ENCODE data around the gene DLG5.

Gene DLG5

GRCh38 chr10:77879710-77880109 lies 46.8 kb downstream of the DLG5 start:
- TF ChIP-seq ZBTB7A (IDR thresholded peaks at IDR 0.05; ENCODE audit: low read depth) (no peak), CEBPB (IDR thresholded peaks at IDR 0.05) (no peak), MAX (IDR thresholded peaks at IDR 0.05) (no peak), TAF1 (IDR thresholded peaks at IDR 0.05; ENCODE audit: low read depth) (no peak), NFIC (IDR thresholded peaks at IDR 0.05) (no peak), CREB1 (IDR thresholded peaks at IDR 0.05; ENCODE audit: low read depth) (no peak), EP300 (IDR thresholded peaks at IDR 0.05; ENCODE audit: borderline replicate concordance) (no peak)

GRCh38 chr10:77879065-77879464 lies 47.5 kb downstream of the DLG5 start:
- TF ChIP-seq TEAD4 (IDR thresholded peaks at IDR 0.05), result no peak
- no peak for TF ChIP-seq CEBPB (IDR thresholded peaks at IDR 0.05)
- no peak for TF ChIP-seq MAX (IDR thresholded peaks at IDR 0.05)
- no peak for TF ChIP-seq NFIC (IDR thresholded peaks at IDR 0.05)
- TF ChIP-seq EP300 (IDR thresholded peaks at IDR 0.05; ENCODE audit: borderline replicate concordance), result no peak
- no peak for TF ChIP-seq USF1 (IDR thresholded peaks at IDR 0.05)
- TF ChIP-seq CREB1 (IDR thresholded peaks at IDR 0.05; ENCODE audit: low read depth), result no peak
- TF ChIP-seq YY1 (IDR thresholded peaks at IDR 0.05; ENCODE audit: low read depth), result no peak
- TF ChIP-seq RAD21 (IDR thresholded peaks at IDR 0.05; ENCODE audit: low read depth), result no peak
- no peak for TF ChIP-seq REST (IDR thresholded peaks at IDR 0.05; ENCODE audit: low read depth)
- TF ChIP-seq ZBTB7A (IDR thresholded peaks at IDR 0.05; ENCODE audit: low read depth), result no peak
- TF ChIP-seq TCF12 (IDR thresholded peaks at IDR 0.05; ENCODE audit: low read depth), result no peak
- TF ChIP-seq TAF1 (IDR thresholded peaks at IDR 0.05; ENCODE audit: low read depth), result no peak
- no peak for TF ChIP-seq EGR1 (IDR thresholded peaks at IDR 0.05)
- no peak for TF ChIP-seq FOXM1 (IDR thresholded peaks at IDR 0.05; ENCODE audit: borderline replicate concordance, low read depth)

GRCh38 chr10:77877441-77878344 lies 48.9 kb downstream of the DLG5 start:
- TF ChIP-seq MAX (IDR thresholded peaks at IDR 0.05) (peak; percentile 96), EP300 (IDR thresholded peaks at IDR 0.05; ENCODE audit: borderline replicate concordance) (peak; percentile 68; the same call in 1 of the 2 replicates), REST (IDR thresholded peaks at IDR 0.05; ENCODE audit: low read depth) (no peak), TCF12 (IDR thresholded peaks at IDR 0.05; ENCODE audit: low read depth) (peak; percentile 77), FOXM1 (IDR thresholded peaks at IDR 0.05; ENCODE audit: borderline replicate concordance, low read depth) (peak; percentile 50; the same call in 1 of the 2 replicates), TEAD4 (IDR thresholded peaks at IDR 0.05) (no peak; the same call in 1 of the 2 replicates), NFIC (IDR thresholded peaks at IDR 0.05) (peak; percentile 45; the same call in 1 of the 2 replicates), ZBTB7A (IDR thresholded peaks at IDR 0.05; ENCODE audit: low read depth) (0 out of 2 replicates have a peak, but pooled peaks have one; percentile 46), YY1 (IDR thresholded peaks at IDR 0.05; ENCODE audit: low read depth) (peak; percentile 79; the same call in 1 of the 2 replicates), EGR1 (IDR thresholded peaks at IDR 0.05) (peak; percentile 41)

GRCh38 chr10:77875730-77876129 lies 50.8 kb downstream of the DLG5 start:
- no peak for TF ChIP-seq EP300 (IDR thresholded peaks at IDR 0.05; ENCODE audit: borderline replicate concordance)
- no peak for TF ChIP-seq TAF1 (IDR thresholded peaks at IDR 0.05; ENCODE audit: low read depth)
- no peak for TF ChIP-seq MAX (IDR thresholded peaks at IDR 0.05)
- TF ChIP-seq TEAD4 (IDR thresholded peaks at IDR 0.05), result no peak
- no peak for TF ChIP-seq CREB1 (IDR thresholded peaks at IDR 0.05; ENCODE audit: low read depth)
- no peak for TF ChIP-seq CEBPB (IDR thresholded peaks at IDR 0.05)
- no peak for TF ChIP-seq USF1 (IDR thresholded peaks at IDR 0.05)
- no peak for TF ChIP-seq FOXM1 (IDR thresholded peaks at IDR 0.05; ENCODE audit: borderline replicate concordance, low read depth)

- TF ChIP-seq NFIC (IDR thresholded peaks at IDR 0.05) (no peak), CREB1 (IDR thresholded peaks at IDR 0.05; ENCODE audit: low read depth) (no peak), CEBPB (IDR thresholded peaks at IDR 0.05) (no peak), TCF12 (IDR thresholded peaks at IDR 0.05; ENCODE audit: low read depth) (no peak)
Observed at GRCh38 chr10:77874872-77875271, 51.7 kb downstream of the DLG5 start.
